Heart right ventricle (tissue), 16 donors: ENCODE data around the gene KLF14. TPM values are rescaled to one million over a fixed set of nuclear protein-coding genes. Genes with fewer than 3 reads are reported as not detected.
"Not testable (repeated sequence)": the region's sequence is repeated elsewhere in the genome, so short reads cannot be mapped to it uniquely, and the experiment has no call there.

Experiments used
- ATAC-seq, 8 donors: fragments of 200-7000 bp; cut with Tn5 transposase; one replicate each; pipeline ENCODE4 v1.9.1; 2020; ENCODE audit warnings: mild to moderate bottlenecking in 8 of 8, moderate library complexity in 8 of 8, moderate number of reproducible peaks in 1 of 8
- DNase-seq, 2 donors: peaks; one replicate each; pipeline ENCODE4 v3.0.0-alpha.2; 2020
- H3K27ac ChIP-seq, 10 donors: fragments of 200-600 bp; sonication (generic) in 2 of 10; one replicate each; pipeline versions ENCODE4 v1.5.0 to v1.8.0; 2020 to 2022; ENCODE audit warnings: mild to moderate bottlenecking in 3 of 10
- H3K27me3 ChIP-seq, 7 donors: fragments of 200-600 bp; one replicate each; pipeline ENCODE4 v1.8.0; 2021 to 2022; ENCODE audit warnings: mild to moderate bottlenecking in 2 of 7
- H3K36me3 ChIP-seq, 9 donors: fragments of 200-600 bp; sonication (generic) in 1 of 9; one replicate each; pipeline versions ENCODE4 v1.5.0 to v1.8.0; 2020 to 2022; ENCODE audit warnings: mild to moderate bottlenecking in 2 of 9
- H3K4me1 ChIP-seq, 9 donors: fragments of 200-600 bp; sonication (generic) in 1 of 9; one replicate each; pipeline versions ENCODE4 v1.5.0 to v1.8.0; 2020 to 2022; ENCODE audit warnings: mild to moderate bottlenecking in 4 of 9
- H3K4me3 ChIP-seq, 10 donors: fragments of 200-600 bp; sonication (generic) in 2 of 10; one replicate each; pipeline versions ENCODE4 v1.5.0 to v1.8.0; 2020 to 2022; ENCODE audit warnings: mild to moderate bottlenecking in 7 of 10, moderate library complexity in 2 of 10
- H3K9me3 ChIP-seq, 11 donors: fragments of 200-600 bp in 10 of 11; sonication (generic) in 2 of 11; one replicate each; pipeline versions ENCODE4 v1.5.0 to v1.8.0; 2013 to 2022; ENCODE audit warnings: mild to moderate bottlenecking in 2 of 11, control low read depth in 1 of 11, moderate library complexity in 1 of 11
- CTCF ChIP-seq, 9 donors: fragments of 200-600 bp; sonication (generic) in 2 of 9; IDR thresholded peaks; one replicate each; pipeline versions ENCODE4 v1.5.0 to v1.8.0; 2021 to 2022; ENCODE audit warnings: antibody characterized with exemption in 9 of 9, mild to moderate bottlenecking in 5 of 9, moderate library complexity in 1 of 9
- WGBS, 2 donors: extraction: QIAGEN DNeasy Blood & Tissue Kit; methylation state at CpG; one replicate each; pipeline ENCODE4 v1.1.7; 2013; ENCODE audit warnings: inconsistent platforms in 1 of 2; 5-methylcytosine and 5-hydroxymethylcytosine counted together
- intact Hi-C, 10 donors: fragments of 100-400 bp; cut with DNase I; formaldehyde crosslinking; loops; one replicate each; pipeline versions ENCODE4 v1.11.1 to v1.14.2; 2022
- long read RNA-seq, 3 donors: library from polyadenylated mRNA; unstranded; transcript quantifications; one replicate each; pipeline ENCODE4 v2.0.0, GENCODE V29; 2020 to 2021
- polyA plus RNA-seq, 2 donors: library from polyadenylated mRNA; stranded (reverse); fragments of 200-250 nt; gene quantifications; one replicate each; pipeline ENCODE4 v1.2.3, GENCODE V29; 2013
- total RNA-seq, 10 donors: library from RNA; stranded (reverse); fragmentation: NEBNext Ultra II Directional in 3 of 10; extraction: Animal tissue kit (Norgen Biotek cat#: 25700) in 3 of 10; gene quantifications; one replicate each; pipeline versions ENCODE4 v1.2.1 to v1.2.4, GENCODE V29; 2021 to 2023
- donor health status: Arrhythmogenic right ventricular cardiomyopathy.
- donor health status: ischemic (EF 13 %, LVEDD 7.1; RV severe dilation, severe dysfunction).
- donor health status: healthy with polysubstance abuse.
- donor health status: DM: no; HTN: yes; CAD: no.
- donor health status: DM: no; HTN: no; CAD: no.
- donor health status: ischemic (EF 25% LVEDD 6.9; RV normal size, moderate dysfunction).
- donor health status: ischemic (EF 25% LVEDD 5.7; RV mildly dilated, moderate dysfunction).
- donor health status: healthy.
- donor health status: DM: yes; HTN: yes; CAD: no.
- donor health status: Ischemic cardiomyopathy.
- donor health status: ischemic (EF 35%, LVEDD 5.7; RV mildly dilated, moderate dysfunction).
- donor health status: nonischemic (EF 11% LVEDD 7.7; RV severe dilation, severe dysfunction).
- donor health status: DM: yes; HTN: yes; CAD: no.
- donor health status: PGD.
- donor health status: ischemic (EF 29% LVEDD 5.4; RV normal size, mild dysfunction).
- donor health status: nonischemic (EF 23%, LVEDD 6.1; RV moderate dilation, normal function).

The KLF14 gene
- total RNA-seq = under 1 TPM in 7 of 10 donors, not detected in 3; 0.07 to 0.49 (median 0.14) TPM
- under 1 TPM in 1 of 2 donors, not detected in 1; 0.03 TPM for polyA plus RNA-seq
- long read RNA-seq, donor 1 = 0 reads
- long read RNA-seq, donor 2, partial matches to known transcripts = 0 of 1 reads
- long read RNA-seq, donor 2, other reads (novel, unspliced or antisense) = 0 of 1 reads
- long read RNA-seq, donor 3 = 0 reads

GRCh38 chr7:130733931-130734814 is at the start of gene KLF14:
TSS of gene KLF14 (minus strand) at chr7:130734207. CDS start at chr7:130734033, 174 bp downstream.
- ATAC-seq (peak in 3 of 8 donors; percentile 33 to 66 (median 64)), DNase-seq (peak in 1 of 2 donors; percentile 15)
- WGBS, 2 donors = 1 to 2% methylated on average over 69 to 100 of the region's 100 CpGs
- H3K36me3 ChIP-seq = peaks cover 0 to 12% (median 0%) of the 10 kb centered on the region in 9 donors
- peak within 1 kb of the TSS in 2 of 10 donors; percentile 26 to 36 for H3K27ac ChIP-seq
- peaks cover 0 to 8% (median 0%) of the 10 kb centered on the region in 9 donors for H3K4me1 ChIP-seq
- peaks cover 0 to 98% (median 87%) of the 10 kb centered on the region in 7 donors for H3K27me3 ChIP-seq
- no peak for TF ChIP-seq CTCF (IDR thresholded peaks at IDR 0.05)
- H3K9me3 ChIP-seq = peaks cover 6 to 49% (median 25%) of the 10 kb centered on the region in 11 donors
- intact Hi-C loops = loop anchor here in 1 of 10 donors (10.0 kb wide), 1 partner anchor 479 kb away; no protein-coding TSS in a partner anchor
- H3K4me3 ChIP-seq = peak within 1 kb of the TSS in 9 of 10 donors; percentile 26 to 55 (median 51)

- DNase-seq (no peak), ATAC-seq (no peak)
- no peak overlapping the region for H3K27ac ChIP-seq
- H3K4me1 ChIP-seq = no peaks in the 10 kb centered on the region
- no peak for TF ChIP-seq CTCF (IDR thresholded peaks at IDR 0.05)
- peaks cover 0 to 16% (median 0%) of the 10 kb centered on the region in 11 donors for H3K9me3 ChIP-seq
- H3K27me3 ChIP-seq = peaks cover 0 to 11% (median 0%) of the 10 kb centered on the region in 7 donors
- intact Hi-C loops = no loop called here
- no peak overlapping the region for H3K4me3 ChIP-seq
- H3K36me3 ChIP-seq = no peaks in the 10 kb centered on the region
Observed at GRCh38 chr7:130781346-130781745, 47.3 kb upstream of the KLF14 start.

GRCh38 chr7:130777426-130777825 is 43.4 kb upstream of the KLF14 start:
- Histone ChIP-seq H3K4me1 (no peaks in the 10 kb centered on the region), H3K36me3 (no peaks in the 10 kb centered on the region), H3K27me3 (peaks cover 0 to 11% (median 0%) of the 10 kb centered on the region in 7 donors), H3K27ac (no peak overlapping the region), H3K9me3 (peaks cover 0 to 24% (median 0%) of the 10 kb centered on the region in 11 donors), H3K4me3 (no peak overlapping the region)
- DNase-seq (no peak), ATAC-seq (no peak)
- 51 to 68% methylated on average over 2 of the region's 2 CpGs for WGBS, 2 donors
- intact Hi-C loops = loop anchor here in 1 of 10 donors (5.0 kb wide), 1 partner anchor 230 kb away; no protein-coding TSS in a partner anchor
- no peak for TF ChIP-seq CTCF (IDR thresholded peaks at IDR 0.05)

- H3K36me3 ChIP-seq, H3K27me3 ChIP-seq, DNase-seq, H3K4me3 ChIP-seq, ATAC-seq, intact Hi-C loops, H3K27ac ChIP-seq, H3K4me1 ChIP-seq: not testable (repeated sequence)
- peaks cover 0 to 53% (median 28%) of the 10 kb centered on the region in 11 donors for H3K9me3 ChIP-seq
- WGBS, 2 donors = 88 to 90% methylated on average over 5 of the region's 5 CpGs
Observed at GRCh38 chr7:130772456-130772855, 38.4 kb upstream of the KLF14 start.
